Uterus (tissue), 2 donors: ENCODE results near the gene MAFB.

Experiments used
- POLR2A ChIP-seq, 2 donors: fragments of 450-650 bp; IDR thresholded peaks; one replicate each; pipeline ENCODE4 v1.6.1; 2016; ENCODE audit warnings: antibody characterized with exemption in 2 of 2, mild to moderate bottlenecking in 1 of 2, moderate library complexity in 1 of 2
- TF ChIP-seq, protein P1 (sequence below), 4 experiments: fragments of 200-600 bp in 2 of 4; fragments of 450-650 bp in 2 of 4; sonication (generic) in 2 of 4; IDR thresholded peaks; one replicate each; pipeline ENCODE4 v1.5.1; 2016 to 2019; ENCODE audit warnings: antibody characterized with exemption in 4 of 4, mild to moderate bottlenecking in 2 of 4, moderate library complexity in 1 of 4

DNA sequence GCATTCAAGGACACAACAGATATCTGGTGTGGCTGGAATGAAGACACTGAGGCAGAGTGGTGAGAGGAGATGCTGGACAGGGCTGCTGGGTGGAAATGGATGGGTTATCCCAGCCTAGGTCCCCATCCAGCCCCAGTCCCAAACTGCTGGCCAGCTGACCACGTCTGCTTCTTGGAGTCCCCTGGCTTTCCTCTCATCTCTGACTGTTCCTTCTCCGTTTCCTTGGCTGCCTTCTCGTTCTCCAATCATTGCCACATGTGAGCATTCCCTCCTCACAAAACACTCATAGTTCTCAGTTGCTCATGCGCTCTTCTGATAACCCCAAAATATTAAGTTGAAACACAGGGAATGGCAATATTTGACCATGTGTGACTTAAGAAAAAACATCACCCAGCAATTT, 31.5 kb downstream of the MAFB start:
- TF ChIP-seq, protein P1, sequence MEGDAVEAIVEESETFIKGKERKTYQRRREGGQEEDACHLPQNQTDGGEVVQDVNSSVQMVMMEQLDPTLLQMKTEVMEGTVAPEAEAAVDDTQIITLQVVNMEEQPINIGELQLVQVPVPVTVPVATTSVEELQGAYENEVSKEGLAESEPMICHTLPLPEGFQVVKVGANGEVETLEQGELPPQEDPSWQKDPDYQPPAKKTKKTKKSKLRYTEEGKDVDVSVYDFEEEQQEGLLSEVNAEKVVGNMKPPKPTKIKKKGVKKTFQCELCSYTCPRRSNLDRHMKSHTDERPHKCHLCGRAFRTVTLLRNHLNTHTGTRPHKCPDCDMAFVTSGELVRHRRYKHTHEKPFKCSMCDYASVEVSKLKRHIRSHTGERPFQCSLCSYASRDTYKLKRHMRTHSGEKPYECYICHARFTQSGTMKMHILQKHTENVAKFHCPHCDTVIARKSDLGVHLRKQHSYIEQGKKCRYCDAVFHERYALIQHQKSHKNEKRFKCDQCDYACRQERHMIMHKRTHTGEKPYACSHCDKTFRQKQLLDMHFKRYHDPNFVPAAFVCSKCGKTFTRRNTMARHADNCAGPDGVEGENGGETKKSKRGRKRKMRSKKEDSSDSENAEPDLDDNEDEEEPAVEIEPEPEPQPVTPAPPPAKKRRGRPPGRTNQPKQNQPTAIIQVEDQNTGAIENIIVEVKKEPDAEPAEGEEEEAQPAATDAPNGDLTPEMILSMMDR (IDR thresholded peaks at IDR 0.05): no peak
- no peak for TF ChIP-seq POLR2A (IDR thresholded peaks at IDR 0.05)
